Upper lobe of left lung (tissue), 4 donors: ENCODE data around the gene SGMS1.

Source experiments
- CTCF ChIP-seq, 6 experiments: fragments of 450-650 bp in 4 of 6; fragments of 200-600 bp in 2 of 6; sonication (generic) in 2 of 6; IDR thresholded peaks; one replicate each; pipeline ENCODE4 v1.5.1; 2016 to 2019; ENCODE audit warnings: antibody characterized with exemption in 6 of 6
- EP300 ChIP-seq, 4 donors: sonication (generic); formaldehyde crosslinking; IDR thresholded peaks; one replicate each; pipeline ENCODE4 v1.5.1; 2017; ENCODE audit warnings: antibody characterized with exemption in 4 of 4, control low read depth in 2 of 4
- POLR2A ChIP-seq, 4 donors: fragments of 450-650 bp; IDR thresholded peaks; one replicate each; pipeline ENCODE4 v1.5.1; 2016 to 2017; ENCODE audit warnings: antibody characterized with exemption in 4 of 4, mild to moderate bottlenecking in 2 of 4
- POLR2AphosphoS5 ChIP-seq, 2 donors: sonication (generic); formaldehyde crosslinking; IDR thresholded peaks; one replicate each; pipeline ENCODE4 v1.5.1; 2017; ENCODE audit warnings: antibody characterized with exemption in 2 of 2

GRCh38 chr10:50469778-50470193 lies 154.0 kb downstream of the SGMS1 start:
- TF ChIP-seq CTCF (IDR thresholded peaks at IDR 0.05) (no peak), POLR2A (IDR thresholded peaks at IDR 0.05) (no peak), EP300 (IDR thresholded peaks at IDR 0.05) (no peak), POLR2AphosphoS5 (IDR thresholded peaks at IDR 0.05) (no peak)
